Left cardiac atrium (tissue), 4 donors: ENCODE measurements around the gene SCFD2. TPM values are rescaled to one million over a fixed set of nuclear protein-coding genes. Genes with fewer than 3 reads are reported as not detected.
"Not testable (repeated sequence)": the region's sequence is repeated elsewhere in the genome, so short reads cannot be mapped to it uniquely, and the experiment has no call there.

Source experiments
- ATAC-seq, 2 donors: fragments of 200-7000 bp; cut with Tn5 transposase; one replicate each; pipeline ENCODE4 v1.9.1; 2020; ENCODE audit warnings: mild to moderate bottlenecking in 2 of 2, moderate library complexity in 2 of 2
- DNase-seq: peaks from one replicate; pipeline ENCODE4 v3.0.0-alpha.2; 2020
- intact Hi-C, 2 donors: fragments of 100-400 bp; cut with DNase I; formaldehyde crosslinking; loops; one replicate each; pipeline versions ENCODE4 v1.14.1 to v1.15.1; 2022 to 2023
- long read RNA-seq: library from polyadenylated mRNA; unstranded; transcript quantifications from one replicate; pipeline ENCODE4 v2.0.0, GENCODE V29; 2021
- total RNA-seq, 2 donors: library from RNA; stranded (reverse); fragmentation: NEBNext Ultra II Directional; extraction: Animal tissue kit (Norgen Biotek cat#: 25700); gene quantifications; one replicate each; pipeline ENCODE4 v1.2.1, GENCODE V29; 2021
- donor health status: DM: no; HTN: yes; CAD: no.
- donor health status: DM: no; HTN: yes; CAD: no; lungs with severe emphysema.
- donor health status: DM: yes; HTN: yes; CAD: no.
- donor health status: Dilated cardiomyopathy.

The SCFD2 gene
- total RNA-seq, result 10 to 100 TPM in 1 of 2 donors, 1 to 10 TPM in 1; 9.3 to 13.8 TPM
- long read RNA-seq, partial matches to known transcripts, result 0 of 1 reads
- long read RNA-seq, other reads (novel, unspliced or antisense), result 1 of 1 reads

GRCh38 chr4:53365486-53366300 lies at the start of gene SCFD2:
Gene SCFD2 (minus strand): TSS chr4:53366061.
- DNase-seq (peak; percentile 98), ATAC-seq (peak; percentile 100)
- intact Hi-C loops, result loop anchor here in 1 of 2 donors (10.0 kb wide), 1 partner anchor 171 kb away; no protein-coding TSS in a partner anchor

- intact Hi-C loops, ATAC-seq, DNase-seq: not testable (repeated sequence)
Measured at GRCh38 chr4:53409479-53409878, 43.6 kb upstream of the SCFD2 start.

GRCh38 chr4:53380221-53380620 lies 14.4 kb upstream of the SCFD2 start:
- DNase-seq (no peak), ATAC-seq (no peak)
- intact Hi-C loops, result no loop called here

GRCh38 chr4:53378171-53378482 lies 12.3 kb upstream of the SCFD2 start:
- ATAC-seq, result no peak
- intact Hi-C loops, result no loop called here

GRCh38 chr4:53377319-53378170 lies 11.7 kb upstream of the SCFD2 start, which contains the start of gene FIP1L1:
Gene FIP1L1 (plus strand): TSS chr4:53377641. CDS start chr4:53377839, 198 bp downstream.
- ATAC-seq, result peak; percentile 100
- intact Hi-C loops, result loop anchor here in 1 of 2 donors (2.0 kb wide), 1 partner anchor 359 kb away; no protein-coding TSS in a partner anchor
- peak; percentile 96 for DNase-seq

More at GRCh38 chr4:53378171-53378482, 12.3 kb upstream of the SCFD2 start:
- no peak for DNase-seq

- DNase-seq, result no peak
- intact Hi-C loops, result loop anchor here in 1 of 2 donors (2.0 kb wide), 1 partner anchor 358 kb away; no protein-coding TSS in a partner anchor
- no peak for ATAC-seq
Measured at GRCh38 chr4:53376900-53377299, 11.0 kb upstream of the SCFD2 start.

- DNase-seq (no peak), ATAC-seq (no peak)
- intact Hi-C loops, result no loop called here
Measured at GRCh38 chr4:53374777-53375258, 9.0 kb upstream of the SCFD2 start.

- no peak for DNase-seq
- no peak for ATAC-seq
- intact Hi-C loops, result no loop called here
Measured at GRCh38 chr4:53371843-53372521, 6.1 kb upstream of the SCFD2 start.

GRCh38 chr4:53371049-53371448 lies 5.2 kb upstream of the SCFD2 start:
- ATAC-seq (no peak), DNase-seq (no peak)
- intact Hi-C loops, result no loop called here

- DNase-seq (no peak), ATAC-seq (no peak)
- intact Hi-C loops, result loop anchor here in 1 of 2 donors (10.0 kb wide), 1 partner anchor 173 kb away; no protein-coding TSS in a partner anchor
Measured at GRCh38 chr4:53367721-53368120, 1.9 kb upstream of the SCFD2 start.

- intact Hi-C loops, result loop anchor here in 1 of 2 donors (10.0 kb wide), 1 partner anchor 172 kb away; no protein-coding TSS in a partner anchor
- ATAC-seq, result no peak
- DNase-seq, result no peak
Measured at GRCh38 chr4:53366301-53366716, 448 bp upstream of the SCFD2 start.

GRCh38 chr4:53365121-53365485 lies 758 bp downstream of the SCFD2 start:
- intact Hi-C loops, result loop anchor here in 1 of 2 donors (10.0 kb wide), 1 partner anchor 170 kb away; no protein-coding TSS in a partner anchor
- DNase-seq, result no peak
- peak; percentile 6 to 31 for ATAC-seq

GRCh38 chr4:53364624-53365023 lies 1.2 kb downstream of the SCFD2 start:
- DNase-seq (no peak), ATAC-seq (no peak)
- intact Hi-C loops, result loop anchor here in 1 of 2 donors (10.0 kb wide), 1 partner anchor 170 kb away; no protein-coding TSS in a partner anchor

GRCh38 chr4:53362093-53362492 lies 3.8 kb downstream of the SCFD2 start:
- intact Hi-C loops, result loop anchor here in 1 of 2 donors (10.0 kb wide), 1 partner anchor 167 kb away; no protein-coding TSS in a partner anchor
- DNase-seq, result no peak

GRCh38 chr4:53361451-53361850 lies 4.4 kb downstream of the SCFD2 start:
- ATAC-seq, result no peak
- intact Hi-C loops, result loop anchor here in 1 of 2 donors (10.0 kb wide), 1 partner anchor 167 kb away; no protein-coding TSS in a partner anchor
- no peak for DNase-seq

More at GRCh38 chr4:53362093-53362492, 3.8 kb downstream of the SCFD2 start:
- ATAC-seq, result no peak

- DNase-seq, result no peak
- no peak for ATAC-seq
- intact Hi-C loops, result no loop called here
Measured at GRCh38 chr4:53355930-53356521, 9.8 kb downstream of the SCFD2 start.

GRCh38 chr4:53354012-53354722 lies 11.7 kb downstream of the SCFD2 start:
- DNase-seq (no peak), ATAC-seq (no peak)
- intact Hi-C loops, result no loop called here
